RPMI8226 (cell line): ENCODE results near the gene BAZ1A.
A peak's percentile ranks its signal among the peaks of the same experiment; 100 is the strongest.
"Not testable (repeated sequence)": the region's sequence is repeated elsewhere in the genome, so short reads cannot be mapped to it uniquely, and the experiment has no call there.

Source experiments
- DNase-seq: peaks from one replicate; pipeline ENCODE4 v3.0.0-alpha.2; 2015

BAZ1A gene

GRCh38 chr14:34778744-34779143, 96.4 kb downstream of the BAZ1A start:
- DNase-seq, result no peak

- no peak for DNase-seq
Observed at GRCh38 chr14:34776611-34777010, 98.5 kb downstream of the BAZ1A start.

GRCh38 chr14:34775922-34776321, 99.2 kb downstream of the BAZ1A start:
- DNase-seq, result no peak

GRCh38 chr14:34775342-34775741, 99.8 kb downstream of the BAZ1A start:
- no peak for DNase-seq

- no peak for DNase-seq
Observed at GRCh38 chr14:34770901-34771300, 104.3 kb downstream of the BAZ1A start.

GRCh38 chr14:34766606-34767005, 108.6 kb downstream of the BAZ1A start:
- no peak for DNase-seq

GRCh38 chr14:34766060-34766459, 109.1 kb downstream of the BAZ1A start:
- DNase-seq, result no peak

- DNase-seq, result no peak
Observed at GRCh38 chr14:34755215-34755614, 119.9 kb downstream of the BAZ1A start.

- DNase-seq, result no peak
Observed at GRCh38 chr14:34754687-34755086, 120.5 kb downstream of the BAZ1A start.

GRCh38 chr14:34750670-34751069, 124.5 kb downstream of the BAZ1A start:
- no peak for DNase-seq

GRCh38 chr14:34750233-34750632, 124.9 kb downstream of the BAZ1A start:
- no peak for DNase-seq

GRCh38 chr14:34749408-34749807, 125.8 kb downstream of the BAZ1A start:
- DNase-seq, result no peak

- peak; percentile 22 for DNase-seq
Observed at GRCh38 chr14:34742270-34743115, 132.7 kb downstream of the BAZ1A start.

- peak; percentile 36 for DNase-seq
Observed at GRCh38 chr14:34741840-34742239, 133.3 kb downstream of the BAZ1A start.

- DNase-seq, result not testable (repeated sequence)
Observed at GRCh38 chr14:34740139-34740538, 135.0 kb downstream of the BAZ1A start.

- not testable (repeated sequence) for DNase-seq
Observed at GRCh38 chr14:34737079-34737478, 138.1 kb downstream of the BAZ1A start.

- DNase-seq, result no peak
Observed at GRCh38 chr14:34733245-34733644, 141.9 kb downstream of the BAZ1A start.

GRCh38 chr14:34732802-34733201, 142.4 kb downstream of the BAZ1A start:
- DNase-seq, result no peak

- DNase-seq, result no peak
Observed at GRCh38 chr14:34723867-34724266, 151.3 kb downstream of the BAZ1A start.

- DNase-seq, result peak; percentile 29
Observed at GRCh38 chr14:34722723-34723545, 152.2 kb downstream of the BAZ1A start.

GRCh38 chr14:34721129-34721528, 154.0 kb downstream of the BAZ1A start:
- no peak for DNase-seq

GRCh38 chr14:34718750-34719304, 156.3 kb downstream of the BAZ1A start:
- DNase-seq, result no peak

GRCh38 chr14:34715127-34715863, 159.9 kb downstream of the BAZ1A start:
- DNase-seq, result no peak
